Neural crest cell (in vitro differentiated cells): ENCODE data around the gene ARHGAP19. TPM values are rescaled to one million over a fixed set of nuclear protein-coding genes. Genes with fewer than 3 reads are reported as not detected.
A peak's percentile ranks its signal among the peaks of the same experiment; 100 is the strongest.

Experiments
- DNase-seq: peaks from one replicate; pipeline ENCODE4 v3.0.0; 2021; ENCODE audit warnings: low read depth, mixed read lengths, low spot score
- H3K27ac Mint-ChIP-seq: one replicate; pipeline ENCODE4 v1.8.0; 2021; ENCODE audit warnings: mild to moderate bottlenecking, mixed read lengths; ENCODE audit not compliant: unreplicated experiment
- H3K27me3 Mint-ChIP-seq: 2 replicates; pipeline ENCODE4 v1.8.0; 2021; ENCODE audit warnings: low read depth, mild to moderate bottlenecking, mixed read lengths
- H3K36me3 Mint-ChIP-seq: 2 replicates; pipeline ENCODE4 v1.8.0; 2021; ENCODE audit warnings: low read depth, mild to moderate bottlenecking, mixed read lengths
- H3K4me1 Mint-ChIP-seq: 2 replicates; pipeline ENCODE4 v1.8.0; 2021; ENCODE audit warnings: mixed read lengths
- H3K4me3 Mint-ChIP-seq: one replicate; pipeline ENCODE4 v1.8.0; 2021; ENCODE audit warnings: mild to moderate bottlenecking, mixed read lengths
- H3K9me3 Mint-ChIP-seq: 2 replicates; pipeline ENCODE4 v1.8.0; 2021; ENCODE audit warnings: mixed read lengths
- total RNA-seq: library from RNA; stranded (reverse); gene quantifications from 2 replicates; pipeline ENCODE4 v1.2.1, GENCODE V29; 2021
- TF ChIP-seq, protein P1 (sequence below): fragments of 200-600 bp; sonication (generic); conservative IDR thresholded peaks from 2 replicates; pipeline ENCODE4 v1.5.0; 2021; ENCODE audit warnings: antibody characterized with exemption, mild to moderate bottlenecking

The ARHGAP19 gene
- total RNA-seq, 1 donor from 2014 or later = 30.3 TPM

- Mint-ChIP-seq H3K4me3 (no peak overlapping the region), H3K27ac (peak overlapping the region; percentile 60), H3K27me3 (no peaks in the 10 kb centered on the region), H3K9me3 (no peaks in the 10 kb centered on the region), H3K4me1 (peaks cover 7% of the 10 kb centered on the region), H3K36me3 (no peaks in the 10 kb centered on the region)
- peak; percentile 30 for DNase-seq
- TF ChIP-seq, protein P1, sequence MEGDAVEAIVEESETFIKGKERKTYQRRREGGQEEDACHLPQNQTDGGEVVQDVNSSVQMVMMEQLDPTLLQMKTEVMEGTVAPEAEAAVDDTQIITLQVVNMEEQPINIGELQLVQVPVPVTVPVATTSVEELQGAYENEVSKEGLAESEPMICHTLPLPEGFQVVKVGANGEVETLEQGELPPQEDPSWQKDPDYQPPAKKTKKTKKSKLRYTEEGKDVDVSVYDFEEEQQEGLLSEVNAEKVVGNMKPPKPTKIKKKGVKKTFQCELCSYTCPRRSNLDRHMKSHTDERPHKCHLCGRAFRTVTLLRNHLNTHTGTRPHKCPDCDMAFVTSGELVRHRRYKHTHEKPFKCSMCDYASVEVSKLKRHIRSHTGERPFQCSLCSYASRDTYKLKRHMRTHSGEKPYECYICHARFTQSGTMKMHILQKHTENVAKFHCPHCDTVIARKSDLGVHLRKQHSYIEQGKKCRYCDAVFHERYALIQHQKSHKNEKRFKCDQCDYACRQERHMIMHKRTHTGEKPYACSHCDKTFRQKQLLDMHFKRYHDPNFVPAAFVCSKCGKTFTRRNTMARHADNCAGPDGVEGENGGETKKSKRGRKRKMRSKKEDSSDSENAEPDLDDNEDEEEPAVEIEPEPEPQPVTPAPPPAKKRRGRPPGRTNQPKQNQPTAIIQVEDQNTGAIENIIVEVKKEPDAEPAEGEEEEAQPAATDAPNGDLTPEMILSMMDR = no peak
Measured at GRCh38 chr10:97222326-97222961, 70.0 kb downstream of the ARHGAP19 start.

DNA sequence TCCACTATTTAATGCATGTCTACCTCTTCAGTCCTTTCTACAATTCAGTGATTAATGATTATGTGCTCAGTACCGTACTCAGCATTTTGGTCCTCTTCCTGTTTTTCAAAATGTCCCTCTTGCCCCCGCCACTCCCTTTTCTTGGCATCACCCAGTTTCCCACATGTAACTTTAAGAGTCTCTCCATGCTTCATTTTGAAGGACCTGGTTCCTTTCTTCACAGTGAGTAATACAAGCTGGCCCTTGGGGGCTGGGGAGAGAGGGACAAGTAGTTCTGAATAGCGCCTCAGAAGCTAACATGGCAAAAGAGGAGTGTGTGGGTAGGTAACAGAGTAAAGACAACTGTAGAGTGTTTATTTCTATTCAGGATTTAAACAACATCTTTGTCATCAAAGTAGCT lies 72.1 kb downstream of the ARHGAP19 start:
- Mint-ChIP-seq H3K4me1 (peaks cover 7% of the 10 kb centered on the region), H3K27me3 (no peaks in the 10 kb centered on the region), H3K4me3 (no peak overlapping the region), H3K9me3 (no peaks in the 10 kb centered on the region), H3K27ac (no peak overlapping the region), H3K36me3 (no peaks in the 10 kb centered on the region)
- TF ChIP-seq, protein P1 = no peak
- no peak for DNase-seq

DNA sequence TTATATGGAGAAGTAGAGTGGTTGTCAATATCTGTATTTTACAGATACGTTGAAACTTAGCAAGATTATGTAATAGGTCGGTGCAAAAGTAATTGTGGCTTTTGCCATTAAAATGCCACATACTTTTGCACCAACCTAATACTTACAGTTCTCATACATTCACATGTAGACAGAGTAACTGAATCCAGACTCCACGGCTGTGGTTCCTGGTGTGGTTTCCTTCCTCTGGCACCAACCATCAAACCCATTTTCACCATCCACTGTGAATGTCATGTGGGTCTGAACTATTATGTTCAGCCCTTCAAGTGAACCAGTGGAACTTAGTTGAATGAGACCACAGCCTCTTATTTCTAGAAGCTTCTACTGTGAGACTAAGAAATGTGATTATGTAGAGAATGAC lies 75.1 kb downstream of the ARHGAP19 start:
- no peak overlapping the region for H3K4me3 Mint-ChIP-seq
- no peak for DNase-seq
- TF ChIP-seq, protein P1 = no peak
- H3K9me3 Mint-ChIP-seq = no peaks in the 10 kb centered on the region
- H3K27me3 Mint-ChIP-seq = no peaks in the 10 kb centered on the region
- H3K4me1 Mint-ChIP-seq = peaks cover 2% of the 10 kb centered on the region
- no peaks in the 10 kb centered on the region for H3K36me3 Mint-ChIP-seq
- H3K27ac Mint-ChIP-seq = no peak overlapping the region

DNA sequence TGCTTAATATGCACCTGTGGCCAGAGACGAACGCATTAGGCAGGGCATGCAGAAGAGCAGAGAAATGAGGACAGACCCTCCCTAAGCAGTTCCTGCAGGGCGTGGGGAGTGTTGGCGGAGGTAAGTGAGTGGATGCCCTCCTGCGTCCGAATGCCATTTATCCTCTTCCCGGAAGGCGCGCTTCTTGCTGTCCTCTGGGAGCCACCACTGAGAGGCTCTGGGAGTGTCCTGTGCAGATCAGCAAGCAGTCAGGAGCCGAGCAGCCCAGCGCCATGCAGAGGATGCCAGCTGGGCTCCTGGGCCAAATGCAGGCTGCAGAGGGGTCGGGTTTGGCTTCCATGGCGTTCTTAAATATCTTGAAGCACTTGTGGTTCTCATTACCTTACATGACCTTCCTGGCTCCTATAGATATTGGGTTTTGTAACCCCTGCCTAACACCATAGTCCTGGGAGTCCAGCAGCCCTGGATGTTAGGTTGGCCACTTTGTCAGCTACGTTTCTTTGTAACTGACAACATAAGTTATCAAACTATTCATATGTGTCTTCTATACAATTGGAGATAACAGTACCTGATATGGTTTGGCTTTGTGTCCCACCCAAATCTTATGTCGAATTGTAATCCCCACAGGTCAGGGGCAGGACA lies 76.7 kb downstream of the ARHGAP19 start:
- H3K9me3 Mint-ChIP-seq = no peaks in the 10 kb centered on the region
- H3K27me3 Mint-ChIP-seq = no peaks in the 10 kb centered on the region
- no peak for DNase-seq
- H3K4me3 Mint-ChIP-seq = no peak overlapping the region
- TF ChIP-seq, protein P1 = no peak
- no peak overlapping the region for H3K27ac Mint-ChIP-seq
- no peaks in the 10 kb centered on the region for H3K4me1 Mint-ChIP-seq
- H3K36me3 Mint-ChIP-seq = no peaks in the 10 kb centered on the region

DNA sequence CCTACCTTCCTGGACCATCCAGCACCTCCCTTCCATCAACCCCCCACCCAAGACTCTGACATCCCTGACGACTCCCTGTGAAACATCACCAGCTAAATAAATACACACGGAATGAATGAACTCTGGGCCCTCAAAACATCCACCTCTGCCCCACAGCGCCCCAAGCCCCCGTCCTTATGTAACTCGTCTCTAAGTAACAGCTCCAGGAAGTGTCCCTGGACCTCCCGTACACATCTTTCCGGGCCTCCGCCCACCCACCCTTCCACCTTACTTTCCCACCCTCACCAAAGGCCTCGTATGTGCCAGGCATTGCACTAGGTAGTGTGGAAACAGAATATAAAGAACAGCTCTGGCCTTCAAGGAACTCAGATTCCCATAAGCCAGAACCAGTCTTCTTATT lies 79.0 kb downstream of the ARHGAP19 start:
- no peaks in the 10 kb centered on the region for H3K4me1 Mint-ChIP-seq
- TF ChIP-seq, protein P1 = no peak
- no peaks in the 10 kb centered on the region for H3K36me3 Mint-ChIP-seq
- H3K27ac Mint-ChIP-seq = peak overlapping the region; percentile 24
- H3K9me3 Mint-ChIP-seq = no peaks in the 10 kb centered on the region
- DNase-seq = no peak
- no peak overlapping the region for H3K4me3 Mint-ChIP-seq
- H3K27me3 Mint-ChIP-seq = no peaks in the 10 kb centered on the region
